ES-I3 (cell line): Measurements from ENCODE around the gene PCDHB1.
A peak's percentile ranks its signal among the peaks of the same experiment; 100 is the strongest.
"Not testable (repeated sequence)": the region's sequence is repeated elsewhere in the genome, so short reads cannot be mapped to it uniquely, and the experiment has no call there.

ENCODE experiments used
- H3K36me3 ChIP-seq: 2 replicates; pipeline ENCODE4 v1.6.1; 2013; ENCODE audit warnings: mild to moderate bottlenecking, low read length, control low read depth, moderate library complexity; ENCODE audit not compliant: insufficient read depth
- H3K4me1 ChIP-seq: 2 replicates; pipeline ENCODE4 v1.6.1; 2013; ENCODE audit warnings: mild to moderate bottlenecking, control low read depth, low read length; ENCODE audit not compliant: insufficient read depth
- H3K9ac ChIP-seq: 2 replicates; pipeline ENCODE4 v1.6.1; 2013; ENCODE audit warnings: low read depth, mild to moderate bottlenecking, low read length, moderate library complexity
- H3K9me3 ChIP-seq: 2 replicates; pipeline ENCODE4 v1.6.1; 2013; ENCODE audit warnings: mild to moderate bottlenecking, low read length, moderate library complexity; ENCODE audit not compliant: control insufficient read depth, insufficient read depth

Gene PCDHB1

GRCh38 chr5:141039061-141039460 lies 12.1 kb upstream of the PCDHB1 start:
- Histone ChIP-seq H3K36me3 (no peaks in the 10 kb centered on the region), H3K4me1 (peaks cover 20% of the 10 kb centered on the region), H3K9ac (no peak overlapping the region; the same call in 1 of the 2 replicates), H3K9me3 (no peaks in the 10 kb centered on the region)

GRCh38 chr5:141039517-141039916 lies 11.7 kb upstream of the PCDHB1 start:
- no peaks in the 10 kb centered on the region for H3K9me3 ChIP-seq
- peak overlapping the region; percentile 80 for H3K9ac ChIP-seq
- no peaks in the 10 kb centered on the region for H3K36me3 ChIP-seq
- peaks cover 20% of the 10 kb centered on the region for H3K4me1 ChIP-seq

GRCh38 chr5:141040093-141040770 lies 10.9 kb upstream of the PCDHB1 start:
- peaks cover 20% of the 10 kb centered on the region for H3K4me1 ChIP-seq
- H3K36me3 ChIP-seq: no peaks in the 10 kb centered on the region
- peak overlapping the region; percentile 80 for H3K9ac ChIP-seq
- H3K9me3 ChIP-seq: no peaks in the 10 kb centered on the region

GRCh38 chr5:141040771-141041426 lies 10.3 kb upstream of the PCDHB1 start:
- Histone ChIP-seq H3K4me1 (peaks cover 20% of the 10 kb centered on the region), H3K9ac (peak overlapping the region; percentile 80), H3K36me3 (no peaks in the 10 kb centered on the region), H3K9me3 (no peaks in the 10 kb centered on the region)

- no peak overlapping the region for H3K9ac ChIP-seq
- H3K9me3 ChIP-seq: peaks cover under 1% of the 10 kb centered on the region; the same call in 1 of the 2 replicates
- peaks cover 20% of the 10 kb centered on the region for H3K4me1 ChIP-seq
- H3K36me3 ChIP-seq: no peaks in the 10 kb centered on the region
Observed at GRCh38 chr5:141041427-141041785, 9.8 kb upstream of the PCDHB1 start.

- Histone ChIP-seq H3K9me3 (peaks cover 2% of the 10 kb centered on the region; the same call in 1 of the 2 replicates), H3K9ac (no peak overlapping the region), H3K4me1 (peaks cover 20% of the 10 kb centered on the region), H3K36me3 (no peaks in the 10 kb centered on the region)
Observed at GRCh38 chr5:141042555-141042954, 8.6 kb upstream of the PCDHB1 start.

- Histone ChIP-seq H3K4me1 (no peaks in the 10 kb centered on the region), H3K36me3 (no peaks in the 10 kb centered on the region), H3K9me3 (peaks cover under 1% of the 10 kb centered on the region; the same call in 1 of the 2 replicates), H3K9ac (peak overlapping the region; percentile 52; the same call in 1 of the 2 replicates)
Observed at GRCh38 chr5:141051521-141051866, 320 bp downstream of the PCDHB1 start.

GRCh38 chr5:141077826-141078225 lies 26.7 kb downstream of the PCDHB1 start:
- H3K36me3 ChIP-seq: no peaks in the 10 kb centered on the region
- no peaks in the 10 kb centered on the region for H3K4me1 ChIP-seq
- peak overlapping the region; percentile 81 for H3K9ac ChIP-seq
- H3K9me3 ChIP-seq: no peaks in the 10 kb centered on the region; the same call in 1 of the 2 replicates

GRCh38 chr5:141082228-141082627 lies 31.1 kb downstream of the PCDHB1 start:
- H3K4me1 ChIP-seq: no peaks in the 10 kb centered on the region; the same call in 1 of the 2 replicates
- H3K36me3 ChIP-seq: no peaks in the 10 kb centered on the region
- H3K9ac ChIP-seq: no peak overlapping the region
- H3K9me3 ChIP-seq: no peaks in the 10 kb centered on the region; the same call in 1 of the 2 replicates

GRCh38 chr5:141084487-141084989 lies 33.4 kb downstream of the PCDHB1 start:
- peak overlapping the region; percentile 57 for H3K9ac ChIP-seq
- H3K36me3 ChIP-seq: no peaks in the 10 kb centered on the region
- no peaks in the 10 kb centered on the region for H3K9me3 ChIP-seq
- H3K4me1 ChIP-seq: no peaks in the 10 kb centered on the region; the same call in 1 of the 2 replicates

- Histone ChIP-seq H3K9me3 (no peaks in the 10 kb centered on the region), H3K9ac (peak within 1 kb of the TSS; percentile 72), H3K4me1 (no peaks in the 10 kb centered on the region), H3K36me3 (no peaks in the 10 kb centered on the region)
Observed at GRCh38 chr5:141094481-141095262, 43.5 kb downstream of the PCDHB1 start, which contains the start of gene PCDHB2. TSS of gene PCDHB2 (plus strand) at chr5:141094615. CDS start at chr5:141094791, 176 bp downstream.

GRCh38 chr5:141095263-141095641 lies 44.1 kb downstream of the PCDHB1 start:
- H3K36me3 ChIP-seq: no peaks in the 10 kb centered on the region
- H3K4me1 ChIP-seq: no peaks in the 10 kb centered on the region
- H3K9me3 ChIP-seq: no peaks in the 10 kb centered on the region
- H3K9ac ChIP-seq: peak overlapping the region; percentile 72

- H3K9ac ChIP-seq, H3K9me3 ChIP-seq, H3K4me1 ChIP-seq, H3K36me3 ChIP-seq: not testable (repeated sequence)
Observed at GRCh38 chr5:141096181-141096580, 45.0 kb downstream of the PCDHB1 start.

GRCh38 chr5:141096586-141096985 lies 45.4 kb downstream of the PCDHB1 start:
- H3K9me3 ChIP-seq, H3K4me1 ChIP-seq, H3K36me3 ChIP-seq, H3K9ac ChIP-seq: not testable (repeated sequence)
